Superior temporal gyrus (tissue), 1 donor: ENCODE results near the gene EFNA1.

ENCODE experiments used
- DNase-seq: peaks from one replicate; pipeline ENCODE4 v3.0.0-alpha.2; 2016; ENCODE audit errors: extremely low spot score

The EFNA1 gene

DNA sequence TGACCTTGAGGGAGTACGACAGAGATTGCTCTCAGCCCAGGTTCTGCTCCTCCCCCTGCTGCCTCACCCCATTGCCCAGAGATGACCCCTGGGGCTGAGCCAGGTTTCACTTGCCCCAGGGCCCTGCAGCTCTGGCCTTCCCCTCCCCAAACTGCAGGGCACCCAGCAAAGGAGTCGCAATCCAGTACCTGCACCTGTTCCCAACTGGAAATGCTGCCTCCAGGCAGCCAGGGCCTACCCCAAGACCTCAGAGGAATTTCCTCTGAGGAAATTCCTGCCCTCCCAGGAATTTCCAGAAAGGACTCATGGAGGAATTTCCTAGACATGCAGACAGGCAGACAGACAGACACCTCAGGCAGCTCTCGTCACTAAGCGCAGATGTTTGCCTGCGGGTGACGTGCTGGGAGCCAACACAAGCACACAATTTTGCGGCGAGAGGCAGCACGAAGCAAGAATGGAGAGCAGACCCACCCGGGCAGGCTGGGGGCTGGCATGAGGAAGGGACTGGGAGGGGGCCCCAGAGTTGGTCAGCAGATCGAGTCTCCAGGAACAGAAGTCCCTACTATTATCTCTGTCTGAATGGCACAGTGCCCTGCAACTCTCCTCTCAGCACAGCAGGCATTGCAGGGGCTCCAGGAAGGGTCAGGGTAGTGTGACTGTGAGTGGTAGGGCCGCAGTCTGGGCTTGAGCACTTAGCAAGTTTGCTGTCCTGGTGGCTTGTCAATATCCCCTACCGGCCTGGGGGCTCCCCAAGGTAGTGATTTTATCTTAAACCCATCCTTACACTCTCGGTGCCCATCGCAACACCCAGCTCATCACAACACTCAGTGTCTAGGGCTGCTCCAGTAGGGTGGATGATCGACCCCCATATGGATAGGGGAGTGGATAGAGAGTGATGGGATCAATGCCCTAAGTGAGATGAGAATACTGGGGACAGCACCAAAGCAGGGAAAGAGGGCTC is 2.9 kb upstream of the EFNA1 start:
- peak; percentile 16 for DNase-seq

DNA sequence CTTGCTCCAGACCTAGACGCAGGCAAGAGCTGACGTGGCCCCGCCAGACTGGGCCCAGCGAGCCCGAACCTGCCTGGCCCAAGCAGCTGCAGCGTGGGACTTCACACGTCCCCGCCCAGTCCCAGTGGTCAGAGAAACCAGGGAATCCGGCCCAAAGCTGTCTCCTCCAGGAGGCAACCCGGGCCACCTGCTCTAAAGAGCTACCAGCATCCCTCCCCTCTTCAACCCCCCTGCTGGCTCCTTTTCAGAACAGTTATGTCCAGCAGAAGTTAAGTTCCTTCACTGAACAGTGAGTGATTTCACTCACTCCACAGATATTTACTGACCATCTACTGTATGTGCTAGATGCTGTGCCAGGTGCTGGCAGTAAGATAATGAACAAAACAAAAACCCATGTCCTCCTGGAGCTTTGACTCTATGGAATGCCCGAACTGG is 2.1 kb upstream of the EFNA1 start:
- peak; percentile 41 for DNase-seq

DNA sequence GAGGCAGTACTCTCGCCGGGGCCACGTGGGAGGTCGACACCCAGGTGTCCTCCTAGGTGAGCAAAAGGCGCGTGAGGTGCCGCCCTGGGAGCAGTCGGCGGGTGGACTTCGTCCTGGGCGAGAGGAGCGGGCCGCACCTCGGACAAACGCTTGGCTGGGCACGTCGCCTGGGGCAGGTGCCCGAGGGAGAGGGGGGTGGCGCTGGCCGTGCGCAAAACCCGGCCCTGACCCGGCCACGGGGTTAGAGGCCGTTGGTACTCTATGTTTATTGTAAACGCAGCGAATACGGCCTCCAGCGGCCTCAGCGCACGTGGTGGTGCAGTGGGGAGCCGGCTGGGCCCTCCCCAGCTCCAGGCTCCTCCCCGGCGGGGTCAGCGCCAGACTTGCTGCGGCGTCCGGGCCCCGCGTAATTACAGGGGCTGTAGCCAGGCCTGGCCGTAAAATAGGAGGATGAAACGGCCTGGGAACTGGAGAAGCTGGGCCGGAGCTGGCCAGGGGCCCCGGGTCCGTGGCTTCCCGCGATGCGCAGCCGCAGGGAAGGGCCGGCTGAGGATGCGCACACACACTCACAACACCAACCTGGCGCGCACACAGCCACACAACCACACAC is 1.6 kb upstream of the EFNA1 start:
- peak; percentile 83 for DNase-seq

DNA sequence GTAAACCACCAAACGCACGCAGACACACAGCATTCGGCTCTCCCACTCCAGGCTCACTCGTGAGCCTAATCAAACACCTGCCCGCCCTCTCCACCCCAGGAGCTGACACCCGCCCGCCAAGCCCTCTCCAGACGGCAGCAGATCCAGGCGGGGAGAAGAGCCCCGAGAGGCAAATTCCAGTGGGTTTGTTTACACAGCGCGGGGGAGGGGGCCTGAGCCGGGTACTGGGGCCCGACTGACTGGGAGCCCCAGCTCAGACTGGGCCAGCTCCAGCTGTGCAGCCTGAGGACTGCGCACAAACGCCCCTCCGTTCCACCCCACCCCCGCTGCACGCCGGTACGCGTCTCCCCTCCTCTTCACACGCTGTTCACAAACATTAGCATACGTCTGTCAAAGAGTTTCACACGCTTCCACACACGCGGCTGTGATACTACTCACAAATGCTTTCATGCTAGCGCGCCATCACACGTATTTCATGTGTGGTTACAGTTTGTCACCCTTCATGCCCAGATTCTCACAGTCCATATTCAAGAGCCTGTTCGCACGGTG is 1.0 kb upstream of the EFNA1 start:
- DNase-seq, result no peak

DNA sequence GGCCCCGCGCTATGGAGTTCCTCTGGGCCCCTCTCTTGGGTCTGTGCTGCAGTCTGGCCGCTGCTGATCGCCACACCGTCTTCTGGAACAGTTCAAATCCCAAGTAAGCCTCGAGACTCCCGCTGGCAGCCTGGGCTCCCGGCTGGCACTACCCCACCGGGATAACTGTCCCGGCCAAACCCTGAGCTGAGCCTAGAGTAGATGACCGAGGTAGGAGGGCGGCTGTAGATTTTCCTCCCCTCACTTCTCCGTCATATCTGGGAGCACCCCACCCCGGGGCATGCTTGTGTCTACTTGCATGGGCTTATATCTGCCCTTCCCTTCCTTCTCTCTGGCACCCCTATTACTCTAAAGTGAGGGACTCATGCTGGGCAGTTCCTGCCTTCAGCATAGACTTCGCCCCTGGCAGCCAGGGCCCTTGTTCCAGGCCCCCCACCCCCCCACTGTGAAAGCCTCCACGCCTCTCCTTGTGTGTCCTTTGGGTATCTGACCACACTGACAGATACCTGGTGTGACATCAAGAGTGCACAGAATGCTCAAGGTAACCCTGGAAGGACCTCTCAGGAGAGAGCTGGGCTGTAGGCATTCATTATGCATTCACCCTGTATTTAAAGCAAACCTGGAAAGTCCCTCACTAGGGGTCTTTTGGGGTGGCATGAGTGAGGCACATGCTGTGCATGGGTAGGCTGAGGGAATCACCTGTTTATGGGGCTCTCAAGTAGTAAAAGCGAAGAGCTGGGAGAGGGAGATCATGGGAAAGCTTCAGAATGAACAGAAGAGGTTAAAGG is 485 bp downstream of the EFNA1 start:
- DNase-seq, result peak; percentile 23

DNA sequence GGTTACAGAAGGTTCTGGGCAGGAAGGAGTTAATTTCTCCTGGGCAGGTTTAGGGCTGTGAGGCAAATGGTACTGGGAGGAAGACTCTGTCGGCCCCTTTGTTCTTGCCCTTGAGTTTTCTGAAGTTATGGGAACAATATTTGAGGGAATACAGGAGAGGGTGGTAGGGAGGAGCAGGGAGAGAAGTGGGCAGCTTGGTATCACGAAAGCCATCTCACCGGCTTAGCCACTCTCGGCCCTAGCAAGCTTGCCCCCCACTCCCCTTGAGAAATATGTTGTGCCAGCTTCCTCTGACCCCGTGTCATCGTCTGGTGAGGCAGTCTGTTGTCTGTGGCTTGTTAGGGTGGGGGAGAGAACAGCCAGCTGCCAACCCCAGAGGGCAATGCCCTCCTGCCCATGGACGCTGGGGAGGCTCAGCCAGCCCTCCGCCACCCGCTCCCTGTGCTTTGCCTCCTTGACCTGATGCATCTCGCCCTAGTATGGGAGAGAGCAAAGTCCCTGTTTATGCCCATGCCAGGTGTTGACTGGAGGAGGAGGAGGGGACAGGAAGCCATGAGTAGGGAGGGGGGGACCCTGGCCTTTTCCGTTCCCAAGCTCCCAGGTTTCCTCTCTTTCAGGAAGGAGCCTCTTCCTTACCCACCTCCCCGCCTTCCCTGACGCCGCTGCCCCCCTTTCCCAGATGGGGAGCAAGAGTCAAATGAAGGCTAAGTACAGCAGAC is 1.2 kb downstream of the EFNA1 start:
- DNase-seq, result peak; percentile 66

DNA sequence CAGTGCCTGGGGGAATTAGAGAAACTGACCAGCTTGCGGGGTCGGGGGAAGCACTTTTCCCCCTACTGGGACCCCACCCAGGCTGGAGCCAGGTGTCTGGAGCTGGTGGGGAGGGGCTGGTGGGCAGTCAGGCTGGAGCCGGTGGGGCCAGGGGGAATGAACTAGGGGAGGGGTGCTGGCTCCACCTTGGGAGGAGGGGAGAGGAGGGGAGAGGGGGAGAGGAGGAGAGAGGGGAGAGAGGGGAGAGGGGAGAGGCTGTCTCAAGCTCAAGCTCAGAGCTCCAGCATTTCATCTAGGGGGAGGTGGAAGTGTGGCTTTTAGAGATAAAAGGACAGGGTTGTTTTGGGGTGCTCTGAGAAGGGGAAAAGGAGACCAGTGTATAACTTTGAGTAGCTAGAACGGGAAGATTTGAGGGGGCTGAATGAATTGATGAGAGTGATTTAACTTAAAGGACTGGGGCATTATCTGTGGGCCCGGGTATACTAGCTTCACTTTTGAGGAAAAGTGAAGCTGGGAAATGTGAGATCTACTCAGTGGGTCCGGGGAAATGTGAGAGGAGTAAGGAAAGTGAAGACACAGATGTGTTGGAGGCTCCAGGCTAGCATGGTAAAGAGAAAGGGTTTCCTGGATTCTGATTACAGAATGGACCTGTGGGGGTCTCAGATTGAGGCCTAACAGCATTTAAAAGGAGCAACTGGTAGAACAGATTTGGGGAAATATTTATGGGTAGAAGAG is 2.8 kb downstream of the EFNA1 start:
- no peak for DNase-seq

DNA sequence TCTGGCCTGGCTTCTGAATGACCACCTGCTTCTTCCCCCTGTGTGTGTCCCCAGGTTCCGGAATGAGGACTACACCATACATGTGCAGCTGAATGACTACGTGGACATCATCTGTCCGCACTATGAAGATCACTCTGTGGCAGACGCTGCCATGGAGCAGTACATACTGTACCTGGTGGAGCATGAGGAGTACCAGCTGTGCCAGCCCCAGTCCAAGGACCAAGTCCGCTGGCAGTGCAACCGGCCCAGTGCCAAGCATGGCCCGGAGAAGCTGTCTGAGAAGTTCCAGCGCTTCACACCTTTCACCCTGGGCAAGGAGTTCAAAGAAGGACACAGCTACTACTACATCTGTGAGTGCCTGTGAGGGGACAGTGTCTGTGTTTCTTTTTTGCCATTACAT is 3.6 kb downstream of the EFNA1 start:
- DNase-seq, result no peak

DNA sequence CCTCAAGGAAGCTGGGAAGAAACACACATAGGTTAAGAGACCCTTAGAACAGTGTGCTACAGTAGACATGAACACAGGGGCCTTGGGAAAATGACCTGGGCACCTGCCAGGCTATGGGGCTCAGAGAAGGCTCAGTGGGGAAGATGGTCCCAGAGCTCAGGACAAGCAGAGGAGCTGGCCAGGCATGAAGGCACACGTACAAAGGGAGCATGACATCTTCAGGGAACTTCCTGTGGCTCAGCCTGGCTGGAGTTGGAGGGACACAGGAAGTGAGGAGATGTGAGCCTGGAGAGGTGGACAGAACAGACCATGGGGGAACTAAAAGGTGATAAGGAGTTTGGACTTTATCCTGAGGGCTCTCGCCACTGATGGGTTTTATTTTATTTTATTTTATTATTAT is 4.2 kb downstream of the EFNA1 start:
- DNase-seq, result no peak

DNA sequence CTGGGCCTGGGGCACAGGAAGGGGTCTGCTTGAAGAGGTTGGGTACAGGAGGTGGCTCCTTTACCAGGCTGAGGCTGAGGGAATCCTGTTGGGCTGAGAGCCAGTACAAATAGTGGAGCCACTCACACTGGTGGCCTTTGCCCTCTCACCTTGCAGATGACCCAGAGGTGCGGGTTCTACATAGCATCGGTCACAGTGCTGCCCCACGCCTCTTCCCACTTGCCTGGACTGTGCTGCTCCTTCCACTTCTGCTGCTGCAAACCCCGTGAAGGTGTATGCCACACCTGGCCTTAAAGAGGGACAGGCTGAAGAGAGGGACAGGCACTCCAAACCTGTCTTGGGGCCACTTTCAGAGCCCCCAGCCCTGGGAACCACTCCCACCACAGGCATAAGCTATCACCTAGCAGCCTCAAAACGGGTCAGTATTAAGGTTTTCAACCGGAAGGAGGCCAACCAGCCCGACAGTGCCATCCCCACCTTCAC is 6.2 kb downstream of the EFNA1 start:
- DNase-seq, result no peak

DNA sequence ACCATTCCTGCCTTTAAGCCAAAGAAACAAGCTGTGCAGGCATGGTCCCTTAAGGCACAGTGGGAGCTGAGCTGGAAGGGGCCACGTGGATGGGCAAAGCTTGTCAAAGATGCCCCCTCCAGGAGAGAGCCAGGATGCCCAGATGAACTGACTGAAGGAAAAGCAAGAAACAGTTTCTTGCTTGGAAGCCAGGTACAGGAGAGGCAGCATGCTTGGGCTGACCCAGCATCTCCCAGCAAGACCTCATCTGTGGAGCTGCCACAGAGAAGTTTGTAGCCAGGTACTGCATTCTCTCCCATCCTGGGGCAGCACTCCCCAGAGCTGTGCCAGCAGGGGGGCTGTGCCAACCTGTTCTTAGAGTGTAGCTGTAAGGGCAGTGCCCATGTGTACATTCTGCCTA is 6.6 kb downstream of the EFNA1 start:
- no peak for DNase-seq

DNA sequence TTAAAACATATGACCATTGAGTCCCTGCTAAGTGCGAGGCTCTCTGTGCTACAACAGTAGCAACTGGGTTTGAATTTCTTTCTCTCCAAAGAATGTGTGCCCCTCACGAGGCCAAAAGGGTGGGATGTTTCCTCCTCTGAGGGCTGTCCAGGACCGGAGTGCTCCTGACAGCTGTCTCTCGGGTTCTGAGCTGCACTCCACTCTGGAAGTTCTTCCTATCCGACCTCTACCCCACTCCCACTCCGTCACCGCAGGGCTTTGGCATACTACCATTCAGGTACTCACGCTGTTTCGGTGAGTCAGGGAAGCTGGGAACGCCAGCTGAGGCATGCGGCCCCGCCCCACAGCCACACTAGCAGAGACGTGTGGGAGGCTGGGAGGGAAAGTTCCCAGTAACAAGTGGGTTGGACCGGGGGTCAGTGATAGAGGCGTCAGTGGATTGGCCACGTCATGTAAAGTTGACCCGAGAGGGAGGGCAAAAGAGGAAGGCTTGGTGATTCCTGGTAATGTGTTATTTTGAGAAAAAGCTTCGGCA is 7.3 kb downstream of the EFNA1 start:
- no peak for DNase-seq

DNA sequence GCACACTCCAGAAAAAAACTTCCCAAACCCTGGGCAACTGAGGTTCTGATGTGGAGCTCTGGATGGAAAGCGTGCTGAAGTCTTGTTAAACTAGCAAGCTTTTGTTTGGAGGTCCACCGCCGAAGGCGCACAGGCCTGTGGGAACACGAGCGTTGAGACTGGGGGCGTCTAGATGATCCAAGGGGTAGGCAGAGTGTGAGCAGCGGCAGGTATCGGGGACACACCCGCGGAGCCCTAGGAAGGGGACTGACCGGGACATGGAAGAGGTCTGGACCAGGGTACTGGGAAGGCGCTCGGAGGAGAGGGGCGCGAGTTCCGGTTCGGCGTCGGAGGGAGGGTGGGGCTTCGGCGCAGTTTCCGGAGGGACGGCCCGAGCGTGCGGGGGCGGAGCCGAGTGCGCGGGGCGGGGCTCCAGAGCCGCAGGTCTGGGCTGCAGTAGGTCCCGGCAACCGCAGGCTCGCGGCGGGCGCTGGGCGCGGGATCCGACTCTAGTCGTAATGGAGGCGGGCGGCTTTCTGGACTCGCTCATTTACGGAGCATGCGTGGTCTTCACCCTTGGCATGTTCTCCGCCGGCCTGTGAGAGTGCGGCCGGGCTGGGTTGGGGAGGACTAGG is 7.8 kb downstream of the EFNA1 start, which contains the start of gene SLC50A1:
Gene SLC50A1, plus strand, starts transcription at position 438 of the 614 bp plus-strand sequence. Its CDS starts 60 bp downstream, at position 498.
- DNase-seq, result peak; percentile 90

DNA sequence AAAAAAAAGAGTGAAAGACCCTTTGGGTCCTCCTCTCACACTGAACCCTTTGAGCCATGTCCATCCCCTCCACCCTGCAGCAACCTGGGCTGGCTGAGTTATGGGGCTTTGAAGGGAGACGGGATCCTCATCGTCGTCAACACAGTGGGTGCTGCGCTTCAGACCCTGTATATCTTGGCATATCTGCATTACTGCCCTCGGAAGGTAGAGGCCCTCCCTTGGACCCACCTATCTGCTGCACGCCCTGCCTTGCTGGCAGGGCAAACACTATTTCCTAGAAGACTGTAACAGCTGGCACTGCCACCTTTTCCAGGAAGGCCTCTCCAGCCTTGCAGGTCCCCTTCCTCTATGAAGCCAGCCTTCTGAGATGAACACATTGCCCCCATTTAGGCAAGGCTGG is 9.1 kb downstream of the EFNA1 start:
- DNase-seq, result peak; percentile 11

DNA sequence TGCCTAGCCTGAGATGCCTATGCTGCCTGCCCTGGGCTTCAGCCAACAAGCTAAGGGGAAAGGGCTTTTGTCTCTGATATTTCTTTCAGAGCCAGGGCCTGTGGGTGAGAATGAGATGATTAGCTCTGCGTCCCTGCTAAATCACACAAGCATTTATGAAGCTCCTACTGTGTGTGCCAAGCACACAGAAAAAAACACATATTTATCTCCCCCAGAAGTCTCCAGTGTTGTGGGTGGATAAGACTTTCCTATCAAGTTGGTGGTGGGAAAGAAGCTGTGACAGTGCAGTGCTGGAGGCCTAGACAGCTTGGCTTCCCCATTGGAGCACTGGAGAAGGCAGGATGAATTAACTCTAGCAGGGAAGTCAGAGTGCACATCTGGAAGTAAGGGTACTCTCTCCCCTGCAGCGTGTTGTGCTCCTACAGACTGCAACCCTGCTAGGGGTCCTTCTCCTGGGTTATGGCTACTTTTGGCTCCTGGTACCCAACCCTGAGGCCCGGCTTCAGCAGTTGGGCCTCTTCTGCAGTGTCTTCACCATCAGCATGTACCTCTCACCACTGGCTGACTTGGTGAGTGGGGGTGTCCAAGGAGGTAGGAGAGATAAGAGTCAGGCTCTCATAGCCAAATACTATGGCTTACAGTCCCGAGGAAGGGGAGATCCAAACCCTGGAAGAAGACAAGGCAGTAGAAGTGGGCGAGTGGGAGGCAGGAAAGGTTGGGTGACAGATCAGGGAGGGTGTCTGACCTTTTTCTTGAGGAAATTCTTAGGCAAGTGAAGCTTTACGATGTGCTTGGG is 9.7 kb downstream of the EFNA1 start:
- DNase-seq, result no peak

DNA sequence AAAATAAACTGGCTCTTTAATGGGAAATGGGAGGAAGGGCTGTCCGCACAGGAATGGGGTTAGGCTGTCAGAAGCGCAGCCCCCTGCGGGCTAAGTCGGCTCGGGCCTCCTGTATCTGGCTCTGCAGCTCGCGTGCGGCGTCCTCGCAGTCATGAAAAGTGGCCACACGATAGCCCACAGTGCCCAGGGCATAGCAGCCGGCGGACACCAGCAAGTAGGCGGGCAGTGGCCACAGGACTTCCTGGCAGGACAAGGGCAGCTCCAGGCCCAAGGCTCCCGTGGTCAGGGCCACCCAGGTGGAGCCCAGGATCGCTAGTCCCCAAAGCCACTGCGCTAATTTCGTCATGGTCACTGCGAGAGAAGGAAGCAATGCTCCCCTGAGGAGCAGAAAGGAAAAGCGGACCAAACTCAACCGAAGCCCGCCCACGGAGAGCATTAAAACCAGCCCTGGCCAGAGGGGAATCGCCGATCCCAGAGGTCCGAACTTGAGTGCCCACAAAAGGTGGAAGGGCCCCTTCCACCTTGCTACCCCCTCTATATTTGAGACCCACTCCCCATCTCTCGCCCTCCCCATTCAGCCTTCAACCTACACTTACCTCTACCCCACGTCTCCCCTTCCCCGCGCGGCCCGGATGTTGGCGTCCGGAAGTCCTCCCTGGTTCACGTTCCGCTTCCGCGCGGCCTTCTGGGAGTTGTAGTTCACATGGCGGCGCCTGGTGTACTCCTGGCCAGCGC is 12.4 kb downstream of the EFNA1 start, which contains the start of gene DPM3:
Gene DPM3, minus strand, starts transcription at position 637 of the 735 bp plus-strand sequence. Its CDS starts 291 bp downstream, at position 346.
- peak; percentile 95 for DNase-seq

DNA sequence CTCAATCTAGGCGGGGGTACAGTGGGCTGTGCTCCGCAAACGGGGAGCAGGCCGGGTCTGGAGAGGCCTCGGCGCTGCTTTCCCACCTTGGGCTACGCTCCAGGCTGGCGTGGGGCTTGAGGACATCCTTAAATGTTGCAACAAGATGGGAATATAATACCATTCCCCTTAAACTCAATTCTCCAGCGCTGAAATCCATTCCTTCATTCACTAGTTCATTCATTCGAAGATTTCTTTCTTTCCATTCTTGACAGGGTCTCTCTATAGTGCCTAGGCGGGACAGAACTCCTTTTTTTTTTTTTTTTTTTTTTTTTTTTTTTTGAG is 12.9 kb downstream of the EFNA1 start:
- no peak for DNase-seq

DNA sequence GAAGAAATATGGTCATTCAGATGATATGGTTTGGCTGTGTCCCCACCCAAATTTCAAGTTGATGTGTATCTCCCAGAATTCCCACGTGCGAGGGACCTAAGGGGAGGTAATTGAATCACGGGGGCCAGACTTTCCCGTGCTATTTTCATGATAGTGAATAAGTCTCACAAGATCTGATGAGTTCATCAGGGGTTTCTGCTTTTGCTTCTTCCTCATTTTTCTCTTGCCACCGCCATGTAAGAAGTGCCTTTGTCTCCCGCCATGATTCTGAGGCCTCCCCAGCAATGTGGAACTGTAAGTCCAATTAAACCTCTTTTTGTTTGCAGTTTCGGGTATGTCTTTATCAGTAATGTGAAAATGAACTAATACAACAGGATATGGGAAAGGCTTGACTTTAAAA is 14.1 kb downstream of the EFNA1 start:
- no peak for DNase-seq
